Activated B cell treated with CpG ODN at 0.5 μM for 24 hours (primary cell): Measurements from ENCODE around the gene TRIM15. TPM values are rescaled to one million over a fixed set of nuclear protein-coding genes. Genes with fewer than 3 reads are reported as not detected.
"Not testable (repeated sequence)": the region's sequence is repeated elsewhere in the genome, so short reads cannot be mapped to it uniquely, and the experiment has no call there.

Experiments
- ATAC-seq: fragments of 200-7000 bp; cut with Tn5 transposase; one replicate; pipeline ENCODE4 v1.10.0; 2021; ENCODE audit warnings: low read depth, mild to moderate bottlenecking, moderate library complexity
- CTCF ChIA-PET: fragments of 350-600 bp; sonication (Branson Sonifier 250); formaldehyde crosslinking; loops from one replicate; lab custom pipeline; 2021; ENCODE audit warnings: antibody characterized with exemption; lab: Charles Lee
- POLR2A ChIA-PET: fragments of 350-600 bp; sonication (Branson Sonifier 250); formaldehyde crosslinking; loops from one replicate; lab custom pipeline; 2021; ENCODE audit warnings: antibody characterized with exemption; lab: Charles Lee
- DNase-seq: peaks from one replicate; pipeline ENCODE4 v3.0.0; 2022
- H3K27ac Mint-ChIP-seq: one replicate; pipeline ENCODE4 v1.8.0; 2020; ENCODE audit warnings: mixed read lengths
- H3K27me3 Mint-ChIP-seq: one replicate; pipeline ENCODE4 v1.8.0; 2021; ENCODE audit warnings: mixed read lengths
- H3K36me3 Mint-ChIP-seq: one replicate; pipeline ENCODE4 v1.8.0; 2021; ENCODE audit warnings: low read depth, mixed read lengths
- H3K4me1 Mint-ChIP-seq: one replicate; pipeline ENCODE4 v1.8.0; 2021; ENCODE audit warnings: mixed read lengths
- H3K4me3 Mint-ChIP-seq: one replicate; pipeline ENCODE4 v1.8.0; 2020; ENCODE audit warnings: mild to moderate bottlenecking, mixed read lengths
- H3K9me3 Mint-ChIP-seq: one replicate; pipeline ENCODE4 v1.8.0; 2020; ENCODE audit warnings: mixed read lengths
- CTCF ChIP-seq: fragments of 200-600 bp; IDR thresholded peaks from one replicate; pipeline ENCODE4 v1.8.0; 2022; ENCODE audit warnings: antibody characterized with exemption, mild to moderate bottlenecking
- intact Hi-C: fragments of 100-400 bp; cut with micrococcal nuclease; formaldehyde crosslinking; loops from one replicate; pipeline ENCODE4 v1.15.1; 2024
- total RNA-seq: library from RNA; stranded (reverse); gene quantifications from 2 replicates; pipeline ENCODE4 v1.2.3, GENCODE V29; 2022

The TRIM15 gene
- total RNA-seq, 1 donor from 2014 or later = not detected

- intact Hi-C loops = loop anchor here (10.0 kb wide), 1 partner anchor 339 kb away; the partner anchor contains the start of genes GNL1 and PRR3
- no peak for TF ChIP-seq CTCF
- ChIA-PET CTCF (no interaction called here), POLR2A (interaction anchor here (0.7 kb wide), 1 partner anchor 401 kb away, joined by 3 read pairs; the partner anchor contains the start of genes MRPS18B and PPP1R10)
- DNase-seq (no peak), ATAC-seq (no peak)
- H3K36me3 Mint-ChIP-seq = peaks cover 12% of the 10 kb centered on the region
- no peaks in the 10 kb centered on the region for H3K27me3 Mint-ChIP-seq
- peak overlapping the region; percentile 54 for H3K27ac Mint-ChIP-seq
- no peaks in the 10 kb centered on the region for H3K9me3 Mint-ChIP-seq
- H3K4me1 Mint-ChIP-seq = peaks cover 37% of the 10 kb centered on the region
- no peak overlapping the region for H3K4me3 Mint-ChIP-seq
Observed at GRCh38 chr6:30216096-30216495, 52.8 kb downstream of the TRIM15 start.

GRCh38 chr6:30219244-30219643, 55.9 kb downstream of the TRIM15 start:
- CTCF ChIA-PET = interaction anchor here (1.0 to 2.8 kb wide), 7 partner anchors 9 to 178 kb away, joined by 3 to 12 read pairs (median 4); no protein-coding TSS in a partner anchor
- intact Hi-C loops = loop anchor here (1.0 to 10.0 kb wide), 2 partner anchors 178 to 336 kb away; partner anchors contain the start of genes GNL1 and PRR3
- peaks cover 15% of the 10 kb centered on the region for H3K4me1 Mint-ChIP-seq
- no peak overlapping the region for H3K27ac Mint-ChIP-seq
- peaks cover 3% of the 10 kb centered on the region for H3K27me3 Mint-ChIP-seq
- POLR2A ChIA-PET = interaction anchor here (1.5 kb wide), 1 partner anchor 107 kb away, joined by 5 read pairs; the partner anchor contains the start of gene TRIM39
- peaks cover 6% of the 10 kb centered on the region for H3K36me3 Mint-ChIP-seq
- H3K9me3 Mint-ChIP-seq = peaks cover 11% of the 10 kb centered on the region
- ATAC-seq = no peak
- TF ChIP-seq CTCF = peak; percentile 19
- no peak for DNase-seq
- H3K4me3 Mint-ChIP-seq = no peak overlapping the region

- H3K27ac Mint-ChIP-seq, DNase-seq, CTCF ChIA-PET, intact Hi-C loops, H3K4me1 Mint-ChIP-seq, ATAC-seq, H3K36me3 Mint-ChIP-seq, H3K27me3 Mint-ChIP-seq, POLR2A ChIA-PET, H3K4me3 Mint-ChIP-seq: not testable (repeated sequence)
- H3K9me3 Mint-ChIP-seq = peaks cover 11% of the 10 kb centered on the region
Observed at GRCh38 chr6:30221395-30221794, 58.0 kb downstream of the TRIM15 start.

- H3K4me3 Mint-ChIP-seq, ATAC-seq, intact Hi-C loops, H3K27me3 Mint-ChIP-seq, CTCF ChIA-PET, H3K4me1 Mint-ChIP-seq, POLR2A ChIA-PET, H3K36me3 Mint-ChIP-seq, H3K27ac Mint-ChIP-seq, DNase-seq: not testable (repeated sequence)
- H3K9me3 Mint-ChIP-seq = peaks cover 11% of the 10 kb centered on the region
Observed at GRCh38 chr6:30221956-30222355, 58.6 kb downstream of the TRIM15 start.

Other genes with a start within 250 kb of the TRIM15 start
- gene HLA-A, start 221.0 kb upstream of the TRIM15 start, total RNA-seq = 1,592 and 1,608 TPM in 2 replicates
- gene POLR1H, start 102.3 kb upstream of the TRIM15 start, total RNA-seq = 44.1 and 50.5 TPM in 2 replicates
- 43.0 and 43.1 TPM in 2 replicates for gene PPP1R11, start 96.3 kb upstream of the TRIM15 start, total RNA-seq
- not detected in 2 replicates for gene RNF39, start 87.8 kb upstream of the TRIM15 start, total RNA-seq
- not detected in 2 replicates for gene TRIM31, start 50.5 kb upstream of the TRIM15 start, total RNA-seq
- gene TRIM40, start 27.4 kb upstream of the TRIM15 start, total RNA-seq = not detected in 2 replicates
- not detected in 2 replicates for gene TRIM10, start 2.3 kb upstream of the TRIM15 start, total RNA-seq
- 72.5 and 75.7 TPM in 2 replicates for gene TRIM26, start 49.9 kb downstream of the TRIM15 start, total RNA-seq
- 21.6 and 22.0 TPM in 2 replicates for gene TRIM39, start 163.4 kb downstream of the TRIM15 start, total RNA-seq
- 38.1 and 46.8 TPM in 2 replicates for gene RPP21, start 181.6 kb downstream of the TRIM15 start, total RNA-seq